ENCODE data around the gene C10orf143. TPM values are rescaled to one million over a fixed set of nuclear protein-coding genes. Genes with fewer than 3 reads are reported as not detected.

Gene C10orf143
- total and polyA plus RNA-seq, 2 of the 4 experiments (the other 2 are of a cell fraction), result 0.36 to 0.60 TPM

DNA sequence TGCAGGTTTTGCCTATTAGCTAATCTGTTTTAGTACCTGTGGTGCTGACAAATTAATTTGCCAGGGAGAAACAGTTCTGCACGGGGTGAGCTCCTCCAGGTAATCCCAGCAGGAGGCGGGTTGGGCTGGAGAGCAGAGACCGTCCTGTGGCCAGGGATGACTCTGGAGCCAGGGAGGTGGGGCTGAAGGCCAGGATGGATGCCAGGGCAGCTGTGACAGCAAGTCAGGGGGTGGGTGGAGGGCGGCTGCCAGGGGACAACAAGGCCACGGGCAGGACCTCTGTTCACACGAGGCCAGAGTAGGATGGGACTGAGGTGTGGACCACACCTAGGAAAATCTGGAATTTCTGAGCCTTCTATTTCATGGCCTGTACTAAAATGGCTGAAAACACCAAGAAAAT, 48.9 kb downstream of the C10orf143 start:
- intact Hi-C loops (cut with micrococcal nuclease) (no loop called here), in situ Hi-C loops (cut with MboI; ENCODE audit: low sequenced_read_pairs) (no loop called here), dilution Hi-C loops (cut with HindIII; ENCODE audit: low sequenced_read_pairs, unreplicated experiment) (no loop called here)
- 0 out of 2 replicates have a peak, but pooled peaks cover 1% of the 10 kb centered on the region for H3K9me3 ChIP-seq (ENCODE audit: control insufficient read depth, insufficient read depth, low read length)
- H2AFZ ChIP-seq (replicated peaks; ENCODE audit: low read length, poor library complexity), result no peak overlapping the region
- H2BK20ac ChIP-seq (ENCODE audit: low read depth, low read length), result no peak overlapping the region
- H4K20me1 ChIP-seq (ENCODE audit: insufficient read depth, low read length), result no peaks in the 10 kb centered on the region
- no peak for ATAC-seq (ENCODE audit: low read depth)
- no peak overlapping the region for H3K14ac ChIP-seq (replicated peaks; ENCODE audit: low read depth, low read length)
- no peaks in the 10 kb centered on the region for H3K79me1 ChIP-seq (ENCODE audit: low read depth in 1 of 2, low read length in 2 of 2)
- no peaks in the 10 kb centered on the region for H3K27me3 ChIP-seq (ENCODE audit: control insufficient read depth, insufficient read depth, low read length)
- no peak overlapping the region for H2AK5ac ChIP-seq (ENCODE audit: low read depth, low read length)
- H2BK15ac ChIP-seq (ENCODE audit: low read depth, low read length), result no peak overlapping the region
- H3K18ac ChIP-seq (ENCODE audit: low read depth, low read length), result no peak overlapping the region
- no peaks in the 10 kb centered on the region for H3K4me1 ChIP-seq (ENCODE audit: control insufficient read depth, insufficient read depth, low read length)
- ChIA-PET POLR2A (ENCODE audit: unreplicated experiment) (no interaction called here), CTCF (no interaction called here)
- H4K5ac ChIP-seq (ENCODE audit: low read depth, low read length), result no peak overlapping the region
- no peak overlapping the region for H3K4me3 ChIP-seq (ENCODE audit: insufficient read depth, low read depth, low read length)
- H3K23ac ChIP-seq (ENCODE audit: low read depth, low read length), result no peak overlapping the region
- H4K91ac ChIP-seq (ENCODE audit: insufficient read depth, low read depth, low read length), result no peak overlapping the region
- DNase-seq, result no peak
- no peak overlapping the region for H3K56ac ChIP-seq (ENCODE audit: extremely low read depth, insufficient read depth, low read length)
- H3K9me1 ChIP-seq (ENCODE audit: insufficient read depth, low read length), result no peaks in the 10 kb centered on the region
- H2BK5ac ChIP-seq (ENCODE audit: low read depth, low read length, poor library complexity, severe bottlenecking), result no peak overlapping the region
- no peaks in the 10 kb centered on the region for H3K36me3 ChIP-seq (ENCODE audit: control insufficient read depth, insufficient read depth, low read length)
- no peak overlapping the region for H3K27ac ChIP-seq (ENCODE audit: insufficient read depth, low read length)
- H3K4me2 ChIP-seq (ENCODE audit: low read depth, low read length), result no peak overlapping the region
- no peak overlapping the region for H2AK9ac ChIP-seq (replicated peaks; ENCODE audit: low read depth, low read length, poor library complexity)
- no peak overlapping the region for H2BK120ac ChIP-seq (ENCODE audit: low read depth, low read length)
- BruUV-seq (replicated peaks), result no TSS peak
- 83% methylated on average over 1 of the region's 6 CpGs; no CpG with 5 or more reads in 1 of the 2 experiments for WGBS, 2 experiments (ENCODE audit: extremely low coverage in 2 of 2, insufficient read length in 1 of 2)
- H3K4ac ChIP-seq (ENCODE audit: low read depth, low read length), result no peak overlapping the region
- no peak overlapping the region for H4K8ac ChIP-seq (ENCODE audit: low read depth in 2 of 2, low read length in 2 of 2)
- no peak for TF ChIP-seq CHD1 (IDR thresholded peaks at IDR 0.05; ENCODE audit: low read depth, low read length)
- TF ChIP-seq, protein P1, sequence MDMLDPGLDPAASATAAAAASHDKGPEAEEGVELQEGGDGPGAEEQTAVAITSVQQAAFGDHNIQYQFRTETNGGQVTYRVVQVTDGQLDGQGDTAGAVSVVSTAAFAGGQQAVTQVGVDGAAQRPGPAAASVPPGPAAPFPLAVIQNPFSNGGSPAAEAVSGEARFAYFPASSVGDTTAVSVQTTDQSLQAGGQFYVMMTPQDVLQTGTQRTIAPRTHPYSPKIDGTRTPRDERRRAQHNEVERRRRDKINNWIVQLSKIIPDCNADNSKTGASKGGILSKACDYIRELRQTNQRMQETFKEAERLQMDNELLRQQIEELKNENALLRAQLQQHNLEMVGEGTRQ (IDR thresholded peaks at IDR 0.05; ENCODE audit: low read depth, low read length), result no peak
- TF ChIP-seq MAZ (IDR thresholded peaks at IDR 0.05; ENCODE audit: borderline replicate concordance, low read depth, low read length), result no peak
- no peak for TF ChIP-seq BHLHE40 (IDR thresholded peaks at IDR 0.05; ENCODE audit: low read depth, low read length)
- TF ChIP-seq MAFK (IDR thresholded peaks at IDR 0.05; ENCODE audit: low read depth, low read length), result no peak
- TF ChIP-seq RAD21 (IDR thresholded peaks at IDR 0.05; ENCODE audit: low read length), result no peak
- no peak for TF ChIP-seq MXI1 (IDR thresholded peaks at IDR 0.05; ENCODE audit: borderline replicate concordance, low read depth, low read length)
- H3K9ac ChIP-seq (ENCODE audit: low read depth, low read length), result no peak overlapping the region
